Keratinocyte (primary cell): ENCODE data around the gene ABHD6. TPM values are rescaled to one million over a fixed set of nuclear protein-coding genes. Genes with fewer than 3 reads are reported as not detected.

ENCODE experiments used
- DNase-seq: peaks from one replicate; pipeline ENCODE4 v3.0.0-alpha.2; 2011; ENCODE audit warnings: low read depth, missing footprints, low spot score
- FAIRE-seq: peaks from 2 replicates; lab custom pipeline; 2011; peaks lifted over from hg19 to GRCh38; lab: Jason Lieb, UNC
- H2AFZ ChIP-seq: 2 replicates; pipeline ENCODE4 v1.6.0; 2012; ENCODE audit warnings: low read length, control low read depth, inconsistent platforms; ENCODE audit not compliant: control insufficient read depth
- H3K27ac ChIP-seq: 2 replicates; pipeline ENCODE4 v1.5.1; 2011; ENCODE audit warnings: low read length; ENCODE audit not compliant: control insufficient read depth, insufficient read depth
- H3K27me3 ChIP-seq: 3 replicates; pipeline ENCODE4 v1.6.0; 2011; ENCODE audit warnings: low read length; ENCODE audit not compliant: control insufficient read depth, insufficient read depth; ENCODE audit errors: extremely low read depth
- H3K36me3 ChIP-seq, 2 experiments: 2 replicates in 1 of 2; 3 replicates in 1 of 2; pipeline ENCODE4 v1.5.1; 2011; ENCODE audit warnings: low read length in 2 of 2, mild to moderate bottlenecking in 1 of 2; ENCODE audit not compliant: control insufficient read depth in 2 of 2, insufficient read depth in 2 of 2; ENCODE audit errors: extremely low read depth in 1 of 2
- H3K4me1 ChIP-seq: 3 replicates; pipeline ENCODE4 v1.5.1; 2011; ENCODE audit warnings: low read length; ENCODE audit not compliant: control insufficient read depth, insufficient read depth; ENCODE audit errors: extremely low read depth
- H3K4me2 ChIP-seq: 3 replicates; pipeline ENCODE4 v1.6.0; 2011; ENCODE audit warnings: low read depth, low read length; ENCODE audit not compliant: control insufficient read depth, insufficient read depth; ENCODE audit errors: extremely low read depth
- H3K4me3 ChIP-seq, 3 experiments: fragments of 200-600 bp in 1 of 3; sonication (generic) in 1 of 3; 2 replicates in 2 of 3; 3 replicates in 1 of 3; pipeline ENCODE4 v1.5.1; 2011 to 2016; ENCODE audit warnings: low read length in 3 of 3, mild to moderate bottlenecking in 3 of 3, control low read depth in 2 of 3, inconsistent platforms in 1 of 3, low read depth in 1 of 3, mixed read lengths in 1 of 3, mixed run types in 1 of 3, moderate library complexity in 1 of 3; ENCODE audit not compliant: control insufficient read depth in 2 of 3, insufficient read depth in 2 of 3; ENCODE audit errors: extremely low read depth in 1 of 3
- H3K79me2 ChIP-seq: 2 replicates; pipeline ENCODE4 v1.6.0; 2012; ENCODE audit warnings: low read length; ENCODE audit not compliant: control insufficient read depth, insufficient read depth
- H3K9ac ChIP-seq: 3 replicates; pipeline ENCODE4 v1.6.0; 2011; ENCODE audit warnings: low read length; ENCODE audit not compliant: control insufficient read depth, insufficient read depth; ENCODE audit errors: extremely low read depth
- H3K9me1 ChIP-seq: 3 replicates; pipeline ENCODE4 v1.6.0; 2011; ENCODE audit warnings: low read length; ENCODE audit not compliant: control insufficient read depth, insufficient read depth; ENCODE audit errors: extremely low read depth
- H3K9me3 ChIP-seq: 2 replicates; pipeline ENCODE4 v1.5.1; 2012; ENCODE audit warnings: low read depth, low read length; ENCODE audit not compliant: control insufficient read depth
- H4K20me1 ChIP-seq: 3 replicates; pipeline ENCODE4 v1.6.0; 2011; ENCODE audit warnings: low read length; ENCODE audit not compliant: control insufficient read depth, insufficient read depth; ENCODE audit errors: extremely low read depth
- CTCF ChIP-seq, 3 experiments: IDR thresholded peaks in 1 of 3; conservative IDR thresholded peaks in 1 of 3; optimal IDR thresholded peaks in 1 of 3; 2 replicates in 2 of 3; 3 replicates in 1 of 3; pipeline versions ENCODE3 to v1.5.1; 2011; ENCODE audit warnings: low read length in 3 of 3, mild to moderate bottlenecking in 3 of 3, moderate library complexity in 2 of 3, control low read depth in 1 of 3, inconsistent platforms in 1 of 3; ENCODE audit not compliant: insufficient read depth in 2 of 3; ENCODE audit errors: extremely low read depth in 1 of 3
- EZH2 ChIP-seq: IDR thresholded peaks from one replicate; pipeline ENCODE4 v1.6.1; 2012; ENCODE audit warnings: inconsistent platforms, mild to moderate bottlenecking, low read length, moderate library complexity
- dilution Hi-C: fragments of 300-500 bp; cut with MboI; formaldehyde crosslinking; loops from one replicate; pipeline ENCODE4 v1.7.0; 2020; ENCODE audit warnings: low sequenced_read_pairs; ENCODE audit not compliant: extremely low pct_ligation_motif_present
- polyA plus RNA-seq, 5 experiments: library from polyadenylated mRNA; depleted of rRNA in 3 of 5; stranded (reverse) in 3 of 5; stranded (forward) in 1 of 5; unstranded in 1 of 5; fragments of >200 nt; gene quantifications; 1 replicate in 1 of 5; 2 replicates in 3 of 5; 3 replicates in 1 of 5; pipeline versions ENCODE4 v1.2.1 to v1.2.3, GENCODE V29; 2011 to 2012; ENCODE audit warnings: missing spikeins in 2 of 5, low read depth in 1 of 5, low replicate concordance in 1 of 5

The ABHD6 gene
- polyA plus RNA-seq, 1 donor (not counting 4 experiments of a cell fraction or from before 2014, with no cell fraction given): 15.2 TPM

DNA sequence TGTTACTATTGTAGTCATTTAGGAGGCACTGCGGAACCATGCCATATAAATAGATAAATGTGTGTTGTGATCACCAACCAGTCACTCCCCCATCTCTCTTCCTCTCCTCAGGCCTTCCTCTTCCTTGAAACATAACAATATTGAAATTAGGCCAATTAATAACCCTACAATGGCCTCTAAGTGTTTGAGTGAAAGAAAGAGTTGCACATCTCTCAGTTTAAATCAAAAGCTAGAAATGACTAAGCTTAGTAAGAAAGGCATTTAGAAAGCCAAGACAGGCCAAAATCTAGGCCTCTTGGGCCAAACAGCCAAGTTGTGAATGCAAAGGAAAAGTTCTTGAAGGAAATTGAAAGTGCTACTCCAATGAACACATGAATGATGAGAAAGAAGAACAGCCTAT lies 18.7 kb upstream of the ABHD6 start:
- no peaks in the 10 kb centered on the region for H3K9me3 ChIP-seq
- no peaks in the 10 kb centered on the region for H3K36me3 ChIP-seq
- H3K4me1 ChIP-seq: peaks cover 47% of the 10 kb centered on the region
- DNase-seq (no peak), FAIRE-seq (no peak)
- no peak overlapping the region for H3K4me3 ChIP-seq
- no peak for TF ChIP-seq CTCF (optimal IDR thresholded peaks at IDR 0.05 in 1 of 3, IDR thresholded peaks at IDR 0.05 in 1 of 3, conservative IDR thresholded peaks at IDR 0.05 in 1 of 3; ENCODE audit: extremely low read depth in 1 of 3, insufficient read depth in 2 of 3, low read length in 3 of 3)
- no peak for TF ChIP-seq EZH2
- no peak overlapping the region for H2AFZ ChIP-seq
- no peaks in the 10 kb centered on the region for H3K27me3 ChIP-seq
- H3K4me2 ChIP-seq: no peak overlapping the region
- H3K9ac ChIP-seq: no peak overlapping the region
- H4K20me1 ChIP-seq: no peaks in the 10 kb centered on the region
- dilution Hi-C loops: no loop called here
- H3K27ac ChIP-seq: no peak overlapping the region
- no peaks in the 10 kb centered on the region for H3K79me2 ChIP-seq
- peaks cover 2% of the 10 kb centered on the region for H3K9me1 ChIP-seq

DNA sequence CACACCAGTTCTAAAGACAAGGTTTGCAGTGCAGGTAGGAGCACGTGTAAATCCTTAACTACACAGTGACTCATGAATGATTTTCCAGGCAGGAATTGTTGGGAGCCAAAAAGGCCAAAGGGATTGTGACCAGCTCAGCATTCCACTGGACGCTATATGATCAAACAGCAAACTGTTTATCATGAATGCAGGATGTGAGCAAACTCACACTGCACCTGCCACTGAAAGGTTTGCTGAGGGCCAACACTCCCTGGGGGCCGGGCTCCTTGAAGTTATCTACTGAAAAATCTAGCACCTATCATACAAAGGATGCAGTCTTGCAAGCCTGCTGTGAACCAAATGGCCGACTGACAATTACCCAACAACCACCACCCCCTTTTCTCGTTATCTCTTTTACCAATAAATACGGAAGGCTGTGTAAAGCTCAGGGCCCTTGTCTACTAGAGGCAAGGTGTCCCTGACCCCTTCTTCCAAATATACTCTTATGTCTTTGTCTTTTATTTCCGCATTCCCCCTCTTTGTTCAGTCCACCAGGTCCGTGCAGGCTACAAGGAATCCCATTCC lies 15.3 kb upstream of the ABHD6 start:
- Histone ChIP-seq H3K4me3 (no peak overlapping the region), H3K4me1 (peaks cover 17% of the 10 kb centered on the region), H3K27me3 (no peaks in the 10 kb centered on the region), H3K4me2 (peak overlapping the region; percentile 57), H3K9ac (no peak overlapping the region), H3K79me2 (no peaks in the 10 kb centered on the region), H2AFZ (no peak overlapping the region), H3K9me3 (no peaks in the 10 kb centered on the region), H4K20me1 (no peaks in the 10 kb centered on the region), H3K9me1 (peaks cover 2% of the 10 kb centered on the region), H3K36me3 (no peaks in the 10 kb centered on the region), H3K27ac (no peak overlapping the region)
- DNase-seq: peak; percentile 69
- no peak for TF ChIP-seq CTCF (optimal IDR thresholded peaks at IDR 0.05 in 1 of 3, IDR thresholded peaks at IDR 0.05 in 1 of 3, conservative IDR thresholded peaks at IDR 0.05 in 1 of 3; ENCODE audit: extremely low read depth in 1 of 3, insufficient read depth in 2 of 3, low read length in 3 of 3)
- no peak for TF ChIP-seq EZH2
- peak; percentile 83 for FAIRE-seq
- dilution Hi-C loops: no loop called here
